Lower leg skin (tissue), 3 donors: ENCODE measurements around the gene CNDP2.

Experiments used
- CTCF ChIP-seq, 3 donors: fragments of 450-650 bp; IDR thresholded peaks; one replicate each; pipeline ENCODE4 v1.5.1; 2016; ENCODE audit warnings: antibody characterized with exemption in 3 of 3, mild to moderate bottlenecking in 3 of 3, moderate library complexity in 2 of 3
- POLR2A ChIP-seq, 2 donors: fragments of 450-650 bp; IDR thresholded peaks; one replicate each; pipeline ENCODE4 v1.6.1; 2016 to 2017; ENCODE audit warnings: antibody characterized with exemption in 2 of 2, mild to moderate bottlenecking in 1 of 2, moderate library complexity in 1 of 2

- TF ChIP-seq CTCF (IDR thresholded peaks at IDR 0.05) (no peak), POLR2A (IDR thresholded peaks at IDR 0.05) (no peak)
Observed at GRCh38 chr18:74456349-74457042, 39.7 kb upstream of the CNDP2 start.
